H1 (cell line): ENCODE measurements around the gene LIPE. TPM values are rescaled to one million over a fixed set of nuclear protein-coding genes. Genes with fewer than 3 reads are reported as not detected.
A peak's percentile ranks its signal among the peaks of the same experiment; 100 is the strongest.

ENCODE experiments used
- CTCF ChIA-PET: fragments of 300-600 bp; sonication (Branson Sonifier 250); formaldehyde crosslinking; loops from one replicate; lab custom pipeline; 2021; ENCODE audit not compliant: partially characterized antibody; lab: Charles Lee
- POLR2A ChIA-PET: fragments of 300-600 bp; sonication (Branson Sonifier 250); formaldehyde crosslinking; loops from one replicate; lab custom pipeline; 2021; ENCODE audit warnings: inconsistent platforms; ENCODE audit not compliant: partially characterized antibody; lab: Charles Lee
- DNase-seq, 2 experiments: peaks; one replicate each; pipeline versions ENCODE4 v3.0.0 to v3.0.0-alpha.2; 2010 to 2022; ENCODE audit warnings: low spot score in 2 of 2, low read depth in 1 of 2, mixed read lengths in 1 of 2
- FAIRE-seq: peaks from 2 replicates; lab custom pipeline; 2011; peaks lifted over from hg19 to GRCh38; lab: Jason Lieb, UNC
- H2AFZ ChIP-seq: 2 replicates; pipeline ENCODE4 v1.8.1; 2012; ENCODE audit warnings: low read length, inconsistent platforms
- H2AK5ac ChIP-seq: 2 replicates; pipeline ENCODE4 v1.6.1; 2013; ENCODE audit warnings: low read depth, low read length
- H2BK120ac ChIP-seq: replicated peaks from 2 replicates; pipeline ENCODE3; 2013; ENCODE audit warnings: low read depth, low read length, inconsistent platforms
- H2BK12ac ChIP-seq: 2 replicates; pipeline ENCODE4 v1.6.1; 2013; ENCODE audit warnings: low read depth, low read length
- H2BK15ac ChIP-seq: 2 replicates; pipeline ENCODE4 v1.6.1; 2013; ENCODE audit warnings: low read length
- H2BK20ac ChIP-seq: 2 replicates; pipeline ENCODE4 v1.6.1; 2013; ENCODE audit warnings: low read length
- H2BK5ac ChIP-seq: 2 replicates; pipeline ENCODE4 v1.6.1; 2013; ENCODE audit warnings: low read depth, low read length
- H3K14ac ChIP-seq: 2 replicates; pipeline ENCODE4 v1.6.1; 2013; ENCODE audit warnings: inconsistent platforms; ENCODE audit not compliant: insufficient read length
- H3K18ac ChIP-seq: 2 replicates; pipeline ENCODE4 v1.6.1; 2013; ENCODE audit warnings: low read length; ENCODE audit errors: extremely low read depth
- H3K23ac ChIP-seq: 2 replicates; pipeline ENCODE4 v1.6.1; 2013; ENCODE audit warnings: inconsistent platforms; ENCODE audit not compliant: insufficient read length
- H3K23me2 ChIP-seq: 2 replicates; pipeline ENCODE4 v1.6.1; 2013; ENCODE audit warnings: low read depth, low read length
- H3K27ac ChIP-seq: 2 replicates; pipeline ENCODE4 v1.6.1; 2011; ENCODE audit warnings: low read depth, low read length, inconsistent platforms
- H3K27me3 ChIP-seq, 4 experiments: replicated peaks in 1 of 4; 1 replicate in 1 of 4; 2 replicates in 3 of 4; pipeline versions ENCODE4 v1.6.1 to v1.8.1; 2011 to 2013; ENCODE audit warnings: low read length in 3 of 4, mild to moderate bottlenecking in 3 of 4, inconsistent platforms in 2 of 4, mixed read lengths in 2 of 4, moderate library complexity in 1 of 4; ENCODE audit not compliant: control insufficient read depth in 3 of 4, insufficient read depth in 3 of 4; ENCODE audit errors: extremely low read depth in 1 of 4
- H3K36me3 ChIP-seq, 4 experiments: 2 replicates each; pipeline versions ENCODE4 v1.6.1 to v1.8.1; 2011 to 2013; ENCODE audit warnings: mild to moderate bottlenecking in 4 of 4, low read length in 3 of 4, moderate library complexity in 2 of 4, control low read depth in 1 of 4, inconsistent platforms in 1 of 4; ENCODE audit not compliant: insufficient read depth in 4 of 4, control insufficient read depth in 2 of 4
- H3K4ac ChIP-seq: replicated peaks from 2 replicates; pipeline ENCODE3; 2013; ENCODE audit warnings: low read length, low read depth, mixed read lengths, inconsistent platforms; ENCODE audit not compliant: insufficient read length
- H3K4me1 ChIP-seq, 4 experiments: replicated peaks in 1 of 4; 1 replicate in 1 of 4; 2 replicates in 3 of 4; pipeline versions ENCODE4 v1.6.1 to v1.8.1; 2011 to 2013; ENCODE audit warnings: low read length in 3 of 4, inconsistent platforms in 2 of 4, mixed read lengths in 1 of 4; ENCODE audit not compliant: insufficient read depth in 4 of 4, control insufficient read depth in 3 of 4
- H3K4me2 ChIP-seq, 2 experiments: 2 replicates each; pipeline versions ENCODE4 v1.6.1 to v1.8.1; 2011 to 2013; ENCODE audit warnings: low read depth in 2 of 2, low read length in 2 of 2, control low read depth in 1 of 2, inconsistent platforms in 1 of 2, mild to moderate bottlenecking in 1 of 2; ENCODE audit not compliant: insufficient read depth in 1 of 2
- H3K4me3 ChIP-seq, 4 experiments: fragments of 200-600, 300-600 bp in 1 of 4; sonication (generic), shearing (Covaris generic), sonication (Bioruptor Twin) in 1 of 4; 2 replicates each; pipeline versions ENCODE4 v1.5.1 to v1.8.1; 2011 to 2016; ENCODE audit warnings: low read length in 4 of 4, low read depth in 3 of 4, control low read depth in 2 of 4, inconsistent platforms in 2 of 4, mild to moderate bottlenecking in 2 of 4, mixed read lengths in 1 of 4, moderate library complexity in 1 of 4; ENCODE audit not compliant: insufficient read depth in 2 of 4; ENCODE audit errors: extremely low read depth in 1 of 4
- H3K56ac ChIP-seq: replicated peaks from 2 replicates; pipeline ENCODE3; 2013; ENCODE audit warnings: low read depth, mild to moderate bottlenecking, mixed read lengths, low read length, inconsistent platforms; ENCODE audit not compliant: insufficient read length
- H3K79me1 ChIP-seq: 2 replicates; pipeline ENCODE4 v1.6.1; 2013; ENCODE audit warnings: low read depth, low read length, control low read depth
- H3K79me2 ChIP-seq, 2 experiments: 2 replicates each; pipeline versions ENCODE4 v1.6.1 to v1.8.1; 2012 to 2013; ENCODE audit warnings: low read length in 2 of 2, mild to moderate bottlenecking in 2 of 2, inconsistent platforms in 1 of 2; ENCODE audit not compliant: insufficient read depth in 2 of 2, control insufficient read depth in 1 of 2
- H3K9ac ChIP-seq, 4 experiments: replicated peaks in 1 of 4; 1 replicate in 1 of 4; 2 replicates in 3 of 4; pipeline versions ENCODE4 v1.6.1 to v1.8.1; 2011 to 2013; ENCODE audit warnings: low read depth in 3 of 4, low read length in 3 of 4, control low read depth in 2 of 4, mild to moderate bottlenecking in 2 of 4, moderate library complexity in 2 of 4, inconsistent platforms in 1 of 4; ENCODE audit errors: extremely low read depth in 1 of 4
- H3K9me3 ChIP-seq, 2 experiments: 2 replicates each; pipeline versions ENCODE4 v1.6.1 to v1.8.1; 2012 to 2013; ENCODE audit warnings: mild to moderate bottlenecking in 2 of 2, moderate library complexity in 2 of 2, control low read depth in 1 of 2, inconsistent platforms in 1 of 2, low read depth in 1 of 2, low read length in 1 of 2, mixed read lengths in 1 of 2; ENCODE audit not compliant: insufficient read depth in 2 of 2
- H4K20me1 ChIP-seq, 2 experiments: replicated peaks in 1 of 2; 2 replicates each; pipeline versions ENCODE3 to v1.8.1; 2011 to 2013; ENCODE audit warnings: inconsistent platforms in 2 of 2, low read length in 2 of 2, mild to moderate bottlenecking in 1 of 2; ENCODE audit not compliant: insufficient read depth in 2 of 2, control insufficient read depth in 1 of 2
- H4K5ac ChIP-seq: 2 replicates; pipeline ENCODE4 v1.6.1; 2013; ENCODE audit warnings: low read length, low read depth, mixed read lengths, inconsistent platforms; ENCODE audit not compliant: insufficient read length
- H4K8ac ChIP-seq: 2 replicates; pipeline ENCODE4 v1.8.0; 2013; ENCODE audit warnings: mild to moderate bottlenecking, moderate library complexity, low read length, inconsistent platforms; ENCODE audit not compliant: insufficient read depth; ENCODE audit errors: extremely low read depth
- H4K91ac ChIP-seq: replicated peaks from 2 replicates; pipeline ENCODE3; 2013; ENCODE audit warnings: low read length, mixed read lengths, inconsistent platforms; ENCODE audit not compliant: insufficient read length
- BACH1 ChIP-seq: IDR thresholded peaks from 2 replicates; pipeline ENCODE4 v1.6.1; 2012; ENCODE audit warnings: low read length, improper control_type of control experiment
- CREB1 ChIP-seq: IDR thresholded peaks from 2 replicates; pipeline ENCODE4 v1.6.1; 2012; ENCODE audit warnings: inconsistent platforms
- RBBP5 ChIP-seq: IDR thresholded peaks from 2 replicates; pipeline ENCODE4 v1.7.1; 2012; ENCODE audit warnings: low read depth, mild to moderate bottlenecking, inconsistent platforms, low read length, moderate library complexity, borderline replicate concordance
- RXRA ChIP-seq: IDR thresholded peaks from 2 replicates; pipeline ENCODE4 v1.6.1; 2011; ENCODE audit warnings: low read depth, mild to moderate bottlenecking, low read length, moderate library complexity; ENCODE audit not compliant: insufficient read depth
- SAP30 ChIP-seq: fragments of 300-600 bp; sonication (generic); IDR thresholded peaks from 2 replicates; pipeline ENCODE4 v1.7.1; 2012; ENCODE audit warnings: low read length, moderate library complexity, mild to moderate bottlenecking, inconsistent platforms; ENCODE audit not compliant: insufficient read depth, insufficient replicate concordance
- SIRT6 ChIP-seq: IDR thresholded peaks from one replicate; pipeline ENCODE4 v1.7.1; 2012; ENCODE audit warnings: low read length, inconsistent platforms
- TAF1 ChIP-seq: IDR thresholded peaks from 2 replicates; pipeline ENCODE4 v1.6.1; 2011; ENCODE audit warnings: mild to moderate bottlenecking, low read depth, low read length
- ZNF274 ChIP-seq: IDR thresholded peaks from 2 replicates; pipeline ENCODE4 v1.7.0; 2012; ENCODE audit warnings: low read length, borderline replicate concordance; ENCODE audit errors: extremely low read depth
- WGBS, 2 experiments: shearing (Covaris generic) in 1 of 2; methylation state at CpG; one replicate each; pipeline versions ENCODE4 v1.1.6 to v1.1.7; 2013 to 2015; ENCODE audit warnings: low lambda C conversion rate in 2 of 2, mixed read lengths in 2 of 2, inconsistent platforms in 1 of 2, low coverage in 1 of 2, missing lambda C conversion rate in 1 of 2; ENCODE audit not compliant: insufficient replicate concordance in 2 of 2, insufficient coverage in 1 of 2, insufficient read length in 1 of 2; ENCODE audit errors: extremely low coverage in 1 of 2, missing lambda C conversion rate in 1 of 2; 5-methylcytosine and 5-hydroxymethylcytosine counted together
- polyA plus RNA-seq, 7 experiments: library from polyadenylated mRNA; depleted of rRNA in 3 of 7; stranded (reverse) in 5 of 7; unstranded in 2 of 7; fragments of >200 nt in 5 of 7; fragments of 200-250 nt in 2 of 7; gene quantifications; 1 replicate in 5 of 7; 2 replicates in 1 of 7; 4 replicates in 1 of 7; pipeline versions ENCODE4 v1.2.1 to v1.2.3, GENCODE V29; 2011 to 2013; ENCODE audit warnings: missing spikeins in 2 of 7, mixed read lengths in 2 of 7
- total RNA-seq: library from RNA; stranded (reverse); fragmentation: NEBNext Ultra II Directional; extraction: Animal tissue kit (Norgen Biotek cat#: 25700); gene quantifications from 2 replicates; pipeline ENCODE4 v1.2.1, GENCODE V29; 2021
- TF ChIP-seq, protein P1 (sequence below): IDR thresholded peaks from 2 replicates; pipeline ENCODE4 v1.6.1; 2012; ENCODE audit warnings: low read length, inconsistent platforms

LIPE gene
- total and polyA plus RNA-seq, 2 of the 8 experiments (the other 6 are each of a cell fraction or from before 2014, with no cell fraction given), result 8.7 to 15.9 TPM

DNA sequence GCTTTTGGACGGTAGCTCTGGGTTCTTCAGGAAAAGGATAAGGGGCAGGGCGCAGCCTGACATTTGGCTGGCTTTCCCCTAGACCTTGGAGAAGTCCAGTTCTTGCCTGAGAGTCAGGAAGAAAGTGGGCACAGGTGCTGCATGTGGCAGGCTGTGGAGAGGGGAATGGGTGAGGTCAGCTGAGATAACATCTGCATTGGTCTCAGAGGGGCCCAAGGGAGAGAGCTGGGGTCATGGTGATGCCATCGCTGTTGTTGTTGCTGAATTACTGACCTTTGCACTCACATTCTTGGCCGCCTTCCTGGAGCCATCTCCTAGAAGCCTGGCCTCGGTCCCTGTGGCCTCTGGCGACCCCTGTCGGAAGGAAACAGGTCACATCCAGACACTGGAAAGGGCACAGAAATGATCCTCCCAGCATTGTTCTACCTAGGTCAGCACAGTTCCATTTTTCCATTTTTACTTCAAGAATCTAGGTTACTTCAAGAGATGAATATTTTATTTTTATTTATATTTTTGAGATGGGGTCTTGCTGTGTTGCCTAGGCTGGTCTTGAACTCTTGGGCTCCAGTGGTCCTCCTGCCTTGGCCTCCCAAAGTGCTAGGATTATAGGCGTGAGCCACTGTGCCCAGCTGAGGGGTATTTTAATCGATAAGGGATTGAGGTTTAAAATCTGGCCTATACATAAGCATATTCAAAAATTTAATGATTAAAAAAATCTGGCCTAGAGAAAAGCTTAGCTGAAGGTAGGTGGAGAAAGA is 6.5 kb upstream of the LIPE start:
- CTCF ChIA-PET, result interaction anchor here (0.8 to 6.7 kb wide), 28 partner anchors 8 to 1229 kb away, joined by 3 to 101 read pairs (median 4); partner anchors contain the start of genes CEACAM1, CXCL17 and LIPE
- Histone ChIP-seq H3K4ac (no peak overlapping the region), H4K5ac (peak overlapping the region; percentile 19), H2AK5ac (no peak overlapping the region), H2AFZ (peak overlapping the region; percentile 95), H3K27ac (no peak overlapping the region), H4K91ac (no peak overlapping the region), H2BK5ac (no peak overlapping the region), H3K4me3 (no peak overlapping the region), H3K9me3 (no peaks in the 10 kb centered on the region), H3K79me1 (no peaks in the 10 kb centered on the region), H3K79me2 (no peaks in the 10 kb centered on the region), H3K14ac (no peak overlapping the region), H3K36me3 (no peaks in the 10 kb centered on the region), H3K4me2 (peak overlapping the region in 1 of 2 experiments; percentile 52; a peak in 1 of 4 replicates), H3K23me2 (no peaks in the 10 kb centered on the region), H3K9ac (no peak overlapping the region), H3K4me1 (peaks cover 0 to 2% (median 1%) of the 10 kb centered on the region in 4 experiments; a peak in 1 of 7 replicates), H2BK120ac (no peak overlapping the region), H3K23ac (no peak overlapping the region), H2BK15ac (0 out of 2 replicates have a peak overlapping the region, but pooled peaks have one; percentile 94), H3K18ac (peak overlapping the region; percentile 76; the same call in 1 of the 2 replicates), H4K20me1 (no peaks in the 10 kb centered on the region), H2BK12ac (no peak overlapping the region), H3K27me3 (peaks cover 0 to 3% (median 0%) of the 10 kb centered on the region in 4 experiments; a peak in 2 of 7 replicates), H3K56ac (no peak overlapping the region), H2BK20ac (no peak overlapping the region), H4K8ac (no peak overlapping the region)
- DNase-seq (peak in 1 of 2 experiments; percentile 90), FAIRE-seq (peak; percentile 70)
- WGBS, 2 experiments, result 49% methylated on average over 9 of the region's 9 CpGs; no CpG with 5 or more reads in 1 of the 2 experiments
- POLR2A ChIA-PET, result interaction anchor here (0.9 to 3.7 kb wide), 3 partner anchors 10 to 41 kb away, joined by 3 to 24 read pairs (median 3); no protein-coding TSS in a partner anchor
- TF ChIP-seq RXRA (0 out of 2 replicates have a peak, but pooled peaks have one; percentile 53), RBBP5 (no peak; the same call in 1 of the 2 replicates), CREB1 (no peak), SIRT6 (no peak), ZNF274 (no peak), BACH1 (no peak), TAF1 (no peak), SAP30 (no peak)
- TF ChIP-seq, protein P1, sequence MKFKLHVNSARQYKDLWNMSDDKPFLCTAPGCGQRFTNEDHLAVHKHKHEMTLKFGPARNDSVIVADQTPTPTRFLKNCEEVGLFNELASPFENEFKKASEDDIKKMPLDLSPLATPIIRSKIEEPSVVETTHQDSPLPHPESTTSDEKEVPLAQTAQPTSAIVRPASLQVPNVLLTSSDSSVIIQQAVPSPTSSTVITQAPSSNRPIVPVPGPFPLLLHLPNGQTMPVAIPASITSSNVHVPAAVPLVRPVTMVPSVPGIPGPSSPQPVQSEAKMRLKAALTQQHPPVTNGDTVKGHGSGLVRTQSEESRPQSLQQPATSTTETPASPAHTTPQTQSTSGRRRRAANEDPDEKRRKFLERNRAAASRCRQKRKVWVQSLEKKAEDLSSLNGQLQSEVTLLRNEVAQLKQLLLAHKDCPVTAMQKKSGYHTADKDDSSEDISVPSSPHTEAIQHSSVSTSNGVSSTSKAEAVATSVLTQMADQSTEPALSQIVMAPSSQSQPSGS, result no peak
